ENCODE data around the gene KRTAP10-10.
A peak's percentile ranks its signal among the peaks of the same experiment; 100 is the strongest.
"Not testable (repeated sequence)": the region's sequence is repeated elsewhere in the genome, so short reads cannot be mapped to it uniquely, and the experiment has no call there.

The KRTAP10-10 gene

DNA sequence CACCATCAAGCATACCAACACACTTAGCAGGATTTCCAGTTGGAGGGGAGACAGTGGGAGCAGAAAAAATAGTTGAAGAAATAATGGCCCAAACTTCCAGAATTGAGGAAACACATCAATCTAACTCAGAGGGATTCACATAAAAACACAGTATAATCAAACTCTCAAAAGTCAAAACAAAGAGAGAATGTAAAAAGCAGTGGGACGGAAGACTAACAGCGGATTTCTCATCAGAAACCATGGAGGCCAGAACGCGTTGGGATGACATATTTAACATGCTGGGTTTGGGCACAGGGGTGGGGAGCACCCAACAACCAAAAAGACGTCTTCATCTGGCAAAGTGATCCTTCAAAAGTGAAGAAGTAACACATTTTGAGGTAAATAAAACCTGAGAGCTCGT lies 17.3 kb upstream of the KRTAP10-10 start:
- FAIRE-seq (no peak), DNase-seq (ENCODE audit: insufficient read length, low spot score) (no peak)

DNA sequence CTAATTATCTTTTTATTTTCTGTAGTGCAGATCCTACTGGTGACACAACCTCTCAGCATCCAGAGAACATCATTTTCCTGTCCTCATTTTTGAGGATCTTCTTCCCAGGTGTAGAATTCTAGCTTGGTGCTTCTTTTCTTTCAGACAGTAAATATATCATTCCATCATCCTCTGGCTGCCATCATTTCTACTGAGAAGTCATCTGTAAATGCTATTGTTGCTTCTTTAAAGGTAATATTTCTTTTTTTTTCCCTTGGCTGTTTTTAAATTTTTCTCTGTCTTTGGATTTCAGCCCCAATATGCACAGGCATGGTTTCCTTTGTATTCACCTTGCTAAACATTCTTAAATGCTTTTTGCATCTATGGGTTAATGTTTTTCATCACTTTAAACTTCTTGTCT lies 13.6 kb upstream of the KRTAP10-10 start:
- FAIRE-seq = no peak
- no peak for DNase-seq (ENCODE audit: insufficient read length, low spot score)

DNA sequence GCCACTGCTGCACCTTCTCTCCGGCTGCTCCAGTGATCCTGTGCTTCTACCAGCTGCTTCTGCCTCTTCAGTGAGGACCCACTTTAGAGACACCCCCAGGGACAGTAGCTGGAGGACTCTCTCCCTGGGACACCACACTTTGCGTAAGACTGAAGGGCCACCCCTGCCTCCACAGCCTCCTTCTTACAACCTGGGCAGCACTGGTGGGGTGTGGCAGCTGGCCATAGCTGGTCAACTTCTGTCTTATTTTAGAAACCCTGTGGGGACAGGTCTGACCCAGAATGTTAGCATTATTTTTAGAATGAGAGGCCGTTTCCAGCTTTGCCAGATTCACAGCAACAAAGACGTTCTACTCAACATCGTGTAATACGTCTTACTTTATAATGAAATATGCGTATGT lies 11.4 kb upstream of the KRTAP10-10 start:
- no peak for DNase-seq (ENCODE audit: insufficient read length, low spot score)
- FAIRE-seq = no peak

DNA sequence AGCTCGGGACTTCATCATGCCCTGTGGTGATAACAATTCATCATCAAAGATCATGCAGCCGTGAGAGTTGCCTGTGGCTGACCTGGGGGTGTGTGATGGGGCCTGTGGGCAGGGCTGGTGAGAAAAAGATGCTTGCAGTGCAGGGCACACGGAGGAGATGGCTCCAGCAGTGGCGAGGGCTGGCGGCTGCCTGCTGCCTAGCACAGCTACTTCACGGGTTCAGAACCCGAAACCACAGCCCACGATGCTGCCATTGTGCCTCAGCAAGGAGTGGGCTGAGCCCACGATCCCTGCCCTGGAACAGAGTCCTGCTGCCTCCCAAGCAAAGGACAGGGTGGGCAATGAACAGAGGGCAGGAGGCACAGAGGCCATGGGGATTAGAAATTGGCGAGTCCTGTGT lies 10.9 kb upstream of the KRTAP10-10 start:
- FAIRE-seq = no peak

DNA sequence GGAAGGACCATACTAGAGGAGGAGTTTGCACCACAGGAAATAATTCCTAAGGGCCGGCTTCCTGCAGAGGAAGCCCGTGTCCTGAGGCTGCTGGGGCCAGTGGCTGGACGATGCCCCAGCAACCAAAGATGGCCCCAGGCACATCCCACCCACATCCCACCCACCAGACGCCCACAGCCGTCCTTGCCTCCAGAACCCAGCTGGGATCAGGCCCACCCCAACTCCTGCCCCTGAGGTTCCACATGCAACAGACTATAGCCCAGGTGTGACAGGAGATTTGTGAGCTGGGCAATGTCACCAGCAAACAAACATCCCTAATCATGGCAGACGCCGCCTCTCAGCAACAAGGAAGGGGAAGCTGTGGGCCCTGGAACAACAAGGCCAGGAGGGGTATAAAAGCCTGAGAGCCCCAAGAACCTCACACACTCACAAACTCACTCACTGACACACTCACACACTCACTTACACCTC lies 10.4 kb upstream of the KRTAP10-10 start, which contains the start of gene KRTAP10-9:
Gene KRTAP10-9 (plus strand): TSS at position 421 of the 471 bp plus-strand sequence. CDS start 79 bp downstream, outside the sequence.
- DNase-seq (ENCODE audit: insufficient read length, low spot score) (no peak), FAIRE-seq (no peak)

More for the DNA sequence above, 10.9 kb upstream of the KRTAP10-10 start:
- DNase-seq (ENCODE audit: insufficient read length, low spot score) = no peak

DNA sequence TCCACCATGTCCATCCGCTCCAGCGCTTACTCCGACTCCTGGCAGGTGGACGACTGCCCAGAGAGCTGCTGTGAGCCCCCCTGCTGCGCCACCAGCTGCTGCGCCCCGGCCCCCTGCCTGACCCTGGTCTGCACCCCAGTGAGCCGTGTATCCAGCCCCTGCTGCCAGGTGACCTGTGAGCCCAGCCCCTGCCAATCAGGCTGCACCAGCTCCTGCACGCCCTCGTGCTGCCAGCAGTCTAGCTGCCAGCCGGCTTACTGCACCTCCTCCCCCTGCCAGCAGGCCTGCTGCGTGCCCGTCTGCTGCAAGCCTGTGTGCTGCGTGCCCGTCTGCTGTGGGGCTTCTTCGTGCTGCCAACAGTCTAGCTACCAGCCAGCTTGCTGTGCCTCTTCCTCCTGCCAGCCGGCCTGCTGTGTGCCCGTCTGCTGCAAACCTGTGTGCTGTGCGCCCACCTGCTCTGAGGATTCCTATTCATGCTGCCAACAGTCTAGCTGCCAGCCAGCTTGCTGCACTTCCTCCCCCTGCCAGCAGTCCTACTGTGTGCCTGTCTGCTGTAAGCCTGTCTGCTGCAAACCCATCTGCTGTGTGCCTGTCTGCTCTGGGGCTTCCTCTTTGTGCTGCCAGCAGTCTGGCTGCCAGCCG lies 9.9 kb upstream of the KRTAP10-10 start:
- DNase-seq (ENCODE audit: insufficient read length, low spot score); FAIRE-seq: not testable (repeated sequence)

DNA sequence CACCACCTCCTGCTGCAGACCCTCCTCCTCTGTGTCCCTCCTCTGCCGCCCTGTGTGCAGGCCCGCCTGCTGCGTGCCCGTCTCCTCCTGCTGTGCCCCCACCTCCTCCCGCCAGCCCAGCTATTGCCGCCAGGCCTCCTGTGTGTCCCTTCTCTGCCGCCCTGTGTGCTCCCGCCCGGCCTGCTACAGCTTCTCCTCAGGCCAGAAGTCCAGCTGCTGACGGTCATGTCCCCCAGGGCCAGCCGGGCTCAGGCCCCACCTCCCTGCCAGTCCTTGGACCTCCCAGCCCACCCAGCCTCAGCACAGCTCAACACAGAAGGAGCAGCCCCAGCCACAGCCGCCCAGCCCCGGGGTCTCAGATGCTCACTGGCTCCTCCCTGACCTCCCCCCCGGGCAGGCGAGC lies 9.3 kb upstream of the KRTAP10-10 start:
- DNase-seq (ENCODE audit: insufficient read length, low spot score); FAIRE-seq: not testable (repeated sequence)

DNA sequence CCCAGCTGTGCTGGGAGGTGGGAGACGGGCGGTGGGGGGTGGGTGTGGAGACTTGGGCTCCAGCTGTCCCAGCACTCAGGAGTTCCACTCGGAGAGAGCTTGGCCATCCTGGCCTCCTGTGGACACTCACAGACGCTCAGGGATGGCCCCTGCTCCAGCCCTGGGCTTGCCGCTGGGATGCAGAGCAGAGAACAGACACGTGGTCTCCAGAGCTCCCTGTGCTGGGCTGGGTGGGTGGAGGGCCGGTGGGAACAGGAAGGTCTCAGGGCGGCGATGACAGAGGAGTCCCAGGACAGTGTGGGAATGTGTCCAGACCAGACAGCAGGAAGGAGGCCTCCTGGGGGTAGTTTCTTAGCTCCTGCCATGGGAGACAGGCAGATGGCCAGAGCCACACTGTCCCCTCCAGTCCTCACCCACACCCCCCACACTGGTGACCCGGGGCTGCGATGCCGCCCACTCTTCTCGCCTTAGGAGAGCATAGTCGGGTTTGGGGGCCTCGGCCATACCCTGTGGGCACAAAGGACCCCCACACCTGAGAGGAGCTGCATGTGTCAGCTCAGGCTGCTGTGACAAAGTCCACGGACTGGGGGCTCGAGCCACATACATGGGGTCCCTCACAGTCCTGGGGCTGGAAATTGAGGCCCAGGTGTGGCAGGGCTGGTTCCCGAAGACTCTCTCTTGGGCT lies 8.3 kb upstream of the KRTAP10-10 start:
- no peak for FAIRE-seq
- no peak for DNase-seq (ENCODE audit: insufficient read length, low spot score)

DNA sequence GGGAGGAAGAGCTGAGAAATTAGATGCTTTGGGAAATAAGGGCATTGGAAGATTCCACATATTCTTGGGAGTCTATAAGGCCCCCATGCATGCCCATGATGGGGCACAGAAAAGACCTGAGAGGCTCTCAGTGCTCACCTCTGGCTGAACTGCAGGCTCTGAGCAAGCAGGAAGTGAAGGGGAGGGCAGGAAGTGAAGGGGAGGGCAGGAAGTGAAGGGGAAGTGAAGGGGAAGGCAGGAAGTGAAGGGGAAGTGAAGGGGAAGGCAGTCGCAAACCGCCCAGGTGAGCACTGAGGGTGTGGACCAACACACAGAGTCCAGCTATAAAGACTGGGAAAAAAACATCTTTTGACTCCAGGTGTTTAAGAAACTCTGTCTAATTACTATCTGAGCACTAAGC lies 6.7 kb upstream of the KRTAP10-10 start:
- FAIRE-seq (no peak), DNase-seq (ENCODE audit: insufficient read length, low spot score) (no peak)

DNA sequence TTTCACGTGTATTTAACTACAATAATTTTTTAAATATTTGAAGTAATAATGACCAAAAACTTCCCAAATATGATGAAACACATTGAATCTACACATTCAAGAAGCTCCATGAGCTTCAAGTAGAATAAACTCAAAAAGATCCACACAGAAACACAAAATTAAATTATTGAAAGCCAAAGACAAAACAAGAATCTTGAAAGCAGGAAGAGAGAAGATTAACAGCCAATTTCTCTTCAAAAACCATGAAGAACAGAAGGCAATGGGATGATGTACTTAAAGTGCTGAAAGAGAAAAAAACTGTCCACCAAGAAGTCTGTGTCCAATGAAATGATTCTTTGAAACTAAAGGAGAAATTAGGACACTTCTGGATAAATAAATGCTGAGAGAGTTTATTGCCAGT lies 5.1 kb upstream of the KRTAP10-10 start:
- FAIRE-seq (no peak), DNase-seq (ENCODE audit: insufficient read length, low spot score) (no peak)

DNA sequence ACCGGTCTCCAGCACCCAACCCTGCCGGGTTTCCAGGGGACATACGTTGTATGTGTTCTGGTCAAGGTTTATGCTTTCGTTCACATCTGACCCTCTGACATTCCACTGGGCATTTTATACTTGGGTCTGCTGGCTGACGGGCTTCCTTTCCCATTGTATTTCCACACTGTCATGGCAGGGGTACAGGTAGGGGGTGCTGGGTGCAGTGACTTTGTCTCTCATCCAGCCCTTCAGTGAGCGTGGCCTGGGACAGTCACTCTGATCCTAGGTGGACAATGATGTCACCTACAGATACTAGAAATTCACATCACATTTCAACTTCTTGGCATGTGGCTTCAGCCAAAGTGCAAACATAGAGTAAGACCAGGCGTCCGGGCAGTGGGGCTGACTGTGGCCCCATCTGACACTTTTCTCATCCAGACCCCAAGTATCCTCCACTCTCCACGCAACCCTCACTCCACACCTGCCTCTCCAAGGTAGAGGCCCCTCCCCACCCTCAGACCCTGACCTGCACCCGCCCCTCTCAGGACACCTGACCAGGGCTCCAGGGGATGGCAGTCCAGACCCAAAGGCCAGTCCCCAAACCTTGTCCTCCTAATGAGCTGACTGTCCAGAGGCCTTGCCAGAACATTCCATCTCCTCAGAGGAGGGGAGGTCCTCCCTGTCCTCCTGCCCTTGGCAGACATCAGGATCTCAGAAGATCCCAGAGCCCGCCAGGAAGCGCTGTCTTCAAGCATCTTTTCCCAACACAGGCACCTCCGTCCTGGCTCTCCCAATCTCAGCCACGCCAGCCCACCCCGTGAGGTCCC lies 743 bp upstream of the KRTAP10-10 start:
- no peak for FAIRE-seq

DNA sequence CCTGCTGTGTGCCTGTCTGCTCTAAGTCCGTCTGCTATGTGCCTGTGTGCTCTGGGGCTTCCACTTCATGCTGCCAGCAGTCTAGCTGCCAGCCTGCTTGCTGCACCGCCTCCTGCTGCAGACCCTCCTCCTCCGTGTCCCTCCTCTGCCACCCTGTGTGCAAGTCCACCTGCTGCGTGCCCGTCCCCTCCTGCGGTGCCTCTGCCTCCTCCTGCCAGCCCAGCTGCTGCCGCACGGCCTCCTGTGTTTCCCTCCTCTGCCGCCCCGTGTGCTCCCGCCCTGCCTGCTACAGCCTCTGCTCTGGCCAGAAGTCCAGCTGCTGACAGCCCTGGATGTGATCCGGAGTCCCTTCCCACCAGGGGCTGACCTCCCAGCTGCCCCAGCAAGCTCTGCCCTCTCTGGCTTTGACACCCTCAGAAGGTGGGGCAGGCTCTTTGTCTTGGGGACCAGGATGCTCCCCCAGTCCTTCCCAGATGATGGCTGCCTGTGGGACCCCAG lies 744 bp downstream of the KRTAP10-10 start:
- peak; percentile 72 for FAIRE-seq

More for the DNA sequence above, 743 bp upstream of the KRTAP10-10 start:
- no peak for DNase-seq (ENCODE audit: insufficient read length, low spot score)

DNA sequence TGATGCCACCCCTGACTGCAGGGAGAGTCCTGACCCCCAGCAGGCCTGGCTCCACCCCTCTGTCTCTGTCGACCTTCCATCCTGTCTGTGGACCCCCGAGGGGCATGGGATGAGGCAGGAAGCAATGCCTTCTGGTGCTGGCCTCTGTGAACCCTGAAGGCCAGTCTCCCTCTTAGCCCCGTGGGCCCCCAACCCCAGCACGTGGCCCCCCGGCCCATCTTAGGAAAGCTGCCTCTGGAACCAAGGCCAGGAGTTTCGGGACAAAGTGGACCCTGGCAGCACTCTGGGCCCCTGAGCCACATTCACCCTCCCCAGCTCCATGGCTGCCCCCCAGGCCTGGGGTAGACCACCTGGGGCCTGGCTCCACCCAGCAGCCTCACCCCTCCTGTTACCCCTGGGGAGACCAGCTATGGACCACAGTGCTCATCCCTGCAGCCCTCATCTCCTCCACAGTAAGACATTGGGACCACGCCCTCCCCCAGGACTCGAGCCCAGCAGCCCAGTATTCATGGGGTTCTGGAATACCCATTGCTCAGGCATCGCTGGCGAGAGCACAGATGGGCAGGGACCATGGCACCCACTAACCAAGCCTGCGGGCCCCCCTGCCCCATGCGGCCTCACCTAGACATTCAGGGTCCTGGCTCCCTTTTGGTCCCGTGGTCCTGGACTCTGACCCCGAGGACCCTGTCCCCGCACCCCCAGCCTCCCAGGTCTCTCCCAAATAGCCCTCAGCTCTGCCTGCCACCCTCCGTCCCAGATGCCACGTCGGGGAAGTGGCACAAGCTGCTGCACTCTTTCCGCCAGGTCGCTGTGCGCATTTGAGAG lies 1.6 kb downstream of the KRTAP10-10 start:
- not testable (repeated sequence) for DNase-seq (ENCODE audit: insufficient read length, low spot score); FAIRE-seq

More for the DNA sequence above, 744 bp downstream of the KRTAP10-10 start:
- DNase-seq (ENCODE audit: insufficient read length, low spot score) = not testable (repeated sequence)

DNA sequence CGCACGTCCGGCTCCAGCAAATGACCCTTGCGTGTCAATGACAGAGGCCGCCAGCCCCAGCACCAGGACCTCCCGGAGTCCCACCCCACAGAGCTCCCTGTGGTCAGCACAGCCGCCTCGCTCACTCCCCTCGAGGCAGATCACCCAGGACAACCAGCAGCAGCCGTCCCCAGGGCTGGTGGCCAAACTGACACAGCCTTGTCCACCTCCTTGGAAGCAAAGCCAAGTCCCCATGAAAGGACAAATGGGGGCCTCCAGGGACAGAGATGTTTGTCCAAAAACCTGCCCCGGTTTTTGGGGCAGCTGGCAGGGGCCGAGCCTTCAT lies 2.1 kb downstream of the KRTAP10-10 start:
- FAIRE-seq (no peak), DNase-seq (ENCODE audit: insufficient read length, low spot score) (no peak)

DNA sequence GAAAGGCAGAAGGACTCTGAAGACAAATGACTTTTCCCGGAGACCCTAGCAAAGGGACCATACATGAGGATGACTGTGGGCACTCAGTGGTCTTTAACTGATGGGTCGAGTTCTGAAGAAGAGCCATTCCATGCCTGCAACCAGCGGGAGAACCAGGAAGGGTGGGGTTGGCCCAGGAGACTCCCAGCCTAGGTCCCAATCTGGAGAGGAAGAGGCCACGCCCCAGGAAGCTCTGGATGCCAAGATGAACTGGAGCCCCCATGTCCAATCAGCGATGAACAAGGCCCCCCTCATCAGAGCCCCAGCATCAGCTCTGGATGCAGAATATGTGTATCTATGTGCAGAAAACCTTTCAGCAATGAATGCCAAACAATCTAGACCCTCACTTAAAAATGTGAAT lies 3.6 kb downstream of the KRTAP10-10 start:
- FAIRE-seq (no peak), DNase-seq (ENCODE audit: insufficient read length, low spot score) (no peak)

DNA sequence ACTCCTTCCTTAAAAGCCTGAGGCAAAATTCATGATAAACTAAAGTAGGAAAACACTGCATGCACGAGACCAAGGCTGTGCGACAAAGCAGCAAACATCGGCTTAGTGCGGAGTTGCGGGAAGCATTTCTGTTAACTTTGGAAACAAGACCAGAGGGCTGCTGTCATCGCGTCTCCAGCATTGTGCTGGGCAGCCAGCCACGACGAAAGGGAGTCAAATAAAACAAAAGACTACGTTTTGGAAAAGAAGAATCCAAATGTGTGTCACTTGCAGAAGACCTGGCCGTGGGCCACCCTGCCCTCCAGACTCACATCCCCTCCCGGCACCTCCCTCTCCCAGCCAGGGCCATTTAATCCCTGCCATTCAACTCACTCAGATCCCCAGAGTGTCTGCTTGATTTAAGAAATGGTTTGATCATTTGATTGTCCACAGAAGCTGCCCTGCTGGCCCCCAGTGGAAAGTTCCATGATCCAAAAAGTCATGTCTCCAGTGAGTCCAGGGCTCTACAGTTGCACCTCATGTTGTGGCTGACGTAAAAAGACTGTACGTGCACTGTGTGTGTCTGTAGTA lies 6.7 kb downstream of the KRTAP10-10 start:
- no peak for FAIRE-seq

DNA sequence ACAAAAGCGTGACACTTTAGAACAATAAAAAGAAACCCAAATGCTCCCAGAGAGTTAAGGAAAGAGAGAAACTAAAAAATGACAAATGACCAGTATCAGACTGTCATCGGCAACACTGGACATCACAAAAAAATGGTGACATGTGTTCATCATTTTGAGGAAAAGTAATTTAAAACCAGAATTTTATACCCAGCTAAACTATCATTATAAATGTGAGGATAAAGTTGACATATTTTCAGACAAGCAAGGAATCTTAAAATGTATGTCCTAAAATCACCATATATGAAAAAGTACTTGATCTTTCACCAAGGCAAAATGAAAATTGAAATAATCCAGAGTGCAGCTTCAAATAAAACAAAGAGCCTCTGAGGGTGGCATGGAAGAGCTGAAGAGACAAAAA lies 7.7 kb downstream of the KRTAP10-10 start:
- DNase-seq (ENCODE audit: insufficient read length, low spot score) (no peak), FAIRE-seq (no peak)

More for the DNA sequence above, 6.7 kb downstream of the KRTAP10-10 start:
- no peak for DNase-seq (ENCODE audit: insufficient read length, low spot score)

DNA sequence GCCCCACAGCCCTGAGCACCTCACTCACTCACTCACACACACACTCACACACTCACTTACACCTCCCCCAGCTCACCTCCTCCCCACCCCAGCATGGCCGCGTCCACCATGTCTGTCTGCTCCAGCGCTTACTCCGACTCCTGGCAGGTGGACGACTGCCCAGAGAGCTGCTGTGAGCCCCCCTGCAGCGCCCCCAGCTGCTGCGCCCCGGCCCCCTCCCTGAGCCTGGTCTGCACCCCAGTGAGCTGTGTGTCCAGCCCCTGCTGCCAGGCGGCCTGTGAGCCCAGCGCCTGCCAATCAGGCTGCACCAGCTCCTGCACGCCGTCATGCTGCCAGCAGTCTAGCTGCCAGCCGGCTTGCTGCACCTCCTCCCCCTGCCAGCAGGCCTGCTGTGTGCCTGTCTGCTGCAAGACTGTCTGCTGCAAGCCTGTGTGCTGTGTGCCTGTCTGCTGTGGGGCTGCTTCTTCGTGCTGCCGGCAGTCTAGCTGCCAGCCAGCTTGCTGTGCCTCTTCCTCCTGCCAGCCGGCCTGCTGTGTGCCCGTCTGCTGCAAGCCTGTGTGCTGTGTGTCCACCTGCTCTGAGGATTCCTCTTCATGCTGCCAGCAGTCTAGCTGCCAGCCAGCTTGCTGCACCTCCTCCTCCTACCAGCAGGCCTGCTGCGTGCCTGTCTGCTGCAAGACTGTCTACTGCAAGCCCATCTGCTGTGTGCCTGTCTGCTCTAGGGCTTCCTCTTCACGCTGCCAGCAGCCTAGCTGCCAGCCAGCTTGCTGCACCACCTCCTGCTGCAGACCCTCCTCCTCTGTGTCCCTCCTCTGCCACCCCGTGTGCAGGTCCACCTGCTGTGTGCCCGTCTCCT lies 9.4 kb downstream of the KRTAP10-10 start, which contains the start of gene KRTAP10-11:
Gene KRTAP10-11 (plus strand): TSS at position 49 of the 856 bp plus-strand sequence. CDS start 45 bp downstream, at position 94.
- peak; percentile 9 for FAIRE-seq
- DNase-seq (ENCODE audit: insufficient read length, low spot score) = not testable (repeated sequence)

DNA sequence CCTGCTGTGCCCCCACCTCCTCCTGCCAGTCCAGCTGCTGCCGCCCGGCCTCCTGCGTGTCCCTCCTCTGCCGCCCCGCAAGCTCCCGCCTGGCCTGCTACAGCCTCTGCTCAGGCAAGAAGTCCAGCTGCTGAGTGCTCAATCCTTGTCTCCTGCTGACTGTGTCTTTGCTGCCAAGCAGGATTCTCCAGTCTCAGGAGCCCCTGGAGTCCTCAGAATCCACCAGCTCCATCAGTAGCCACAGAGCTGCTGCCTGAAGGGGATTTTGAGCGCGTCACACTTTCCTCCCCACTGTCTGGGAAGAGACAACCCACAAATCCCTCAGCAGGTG lies 10.0 kb downstream of the KRTAP10-10 start:
- DNase-seq (ENCODE audit: insufficient read length, low spot score) (no peak), FAIRE-seq (no peak)

Measured in HTR-8/SVneo (cell line).